Esophagus muscularis mucosa (tissue), 4 donors: ENCODE results near the gene BTBD1. TPM values are rescaled to one million over a fixed set of nuclear protein-coding genes. Genes with fewer than 3 reads are reported as not detected.
A peak's percentile ranks its signal among the peaks of the same experiment; 100 is the strongest.

ENCODE experiments used
- DNase-seq: peaks from one replicate; pipeline ENCODE4 v3.0.0-alpha.2; 2017; ENCODE audit errors: extremely low spot score
- H3K27ac ChIP-seq, 4 donors: fragments of 200-600 bp; sonication (generic); replicated peaks in 1 of 4; 1 replicate in 3 of 4; 2 replicates in 1 of 4; pipeline ENCODE4 v1.5.1; 2016 to 2019; ENCODE audit warnings: mild to moderate bottlenecking in 1 of 4
- H3K27me3 ChIP-seq, 4 donors: fragments of 200-600 bp; sonication (generic); one replicate each; pipeline versions ENCODE4 v1.5.1 to v1.6.0; 2016 to 2019
- H3K36me3 ChIP-seq, 4 donors: fragments of 200-600 bp; sonication (generic); one replicate each; pipeline ENCODE4 v1.5.1; 2016 to 2019
- H3K4me1 ChIP-seq, 4 donors: fragments of 200-600 bp; sonication (generic); one replicate each; pipeline ENCODE4 v1.5.1; 2016 to 2019
- H3K4me3 ChIP-seq, 4 donors: fragments of 200-600 bp; sonication (generic); 1 replicate in 2 of 4; 2 replicates in 2 of 4; pipeline ENCODE4 v1.5.1; 2016 to 2019; ENCODE audit warnings: mild to moderate bottlenecking in 4 of 4, moderate library complexity in 1 of 4
- H3K9me3 ChIP-seq, 4 donors: fragments of 200-600 bp; sonication (generic); 1 replicate in 3 of 4; 2 replicates in 1 of 4; pipeline ENCODE4 v1.5.1; 2016 to 2019
- EP300 ChIP-seq: sonication (generic); formaldehyde crosslinking; IDR thresholded peaks from one replicate; pipeline ENCODE4 v1.6.1; 2017; ENCODE audit warnings: antibody characterized with exemption
- POLR2A ChIP-seq: fragments of 450-650 bp; IDR thresholded peaks from one replicate; pipeline ENCODE4 v1.6.1; 2017; ENCODE audit warnings: antibody characterized with exemption, moderate library complexity, mild to moderate bottlenecking, low read depth
- POLR2AphosphoS5 ChIP-seq, 2 donors: sonication (generic); formaldehyde crosslinking; IDR thresholded peaks; one replicate each; pipeline ENCODE4 v1.6.1; 2017; ENCODE audit warnings: antibody characterized with exemption in 2 of 2
- WGBS: methylation state at CpG from one replicate; pipeline ENCODE4 v1.1.5; 2018; 5-methylcytosine and 5-hydroxymethylcytosine counted together
- intact Hi-C: fragments of 100-400 bp; cut with DNase I; formaldehyde crosslinking; loops from one replicate; pipeline ENCODE4 v1.15.1; 2023
- total RNA-seq, 4 donors: library from RNA; depleted of rRNA; stranded (reverse); fragments of >200 nt; gene quantifications; one replicate each; pipeline versions ENCODE4 v1.1.0 to v1.2.1, GENCODE V29; 2016
- TF ChIP-seq, protein P1 (sequence below), 3 experiments: fragments of 200-600 bp in 2 of 3; fragments of 450-650 bp in 1 of 3; sonication (generic) in 2 of 3; IDR thresholded peaks; one replicate each; pipeline ENCODE4 v1.5.1; 2017 to 2019; ENCODE audit warnings: antibody characterized with exemption in 3 of 3, mild to moderate bottlenecking in 2 of 3, moderate library complexity in 1 of 3

The BTBD1 gene
- total RNA-seq, 4 donors from 2014 or later = 53.2 to 69.6 (median 64.2) TPM

DNA sequence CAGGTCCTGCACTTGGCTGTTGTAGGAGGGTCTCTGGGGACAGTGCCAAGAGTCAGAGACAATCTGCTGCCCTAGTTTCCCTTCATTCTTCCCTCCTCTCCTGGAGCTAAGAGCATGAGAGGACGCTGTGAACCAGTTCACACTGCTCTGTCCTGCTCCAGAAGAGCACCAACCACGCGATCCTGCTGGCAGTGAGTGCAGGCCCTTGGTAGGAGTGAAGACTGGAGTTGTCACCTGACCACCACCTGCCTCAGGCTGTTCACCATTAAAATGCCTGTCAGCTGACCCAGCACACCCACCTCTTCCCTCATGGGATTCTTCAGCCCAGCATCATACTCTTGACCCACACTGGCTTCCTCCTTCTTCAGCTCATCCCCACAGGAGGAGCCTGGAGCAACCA lies 43.3 kb upstream of the BTBD1 start:
- no peaks in the 10 kb centered on the region for H3K9me3 ChIP-seq
- peaks cover 0 to 50% (median 15%) of the 10 kb centered on the region in 4 donors for H3K27me3 ChIP-seq
- H3K27ac ChIP-seq = no peak overlapping the region
- DNase-seq = no peak
- WGBS = 90% methylated on average over 3 of the region's 3 CpGs
- intact Hi-C loops = no loop called here
- peaks cover 0 to 13% (median 8%) of the 10 kb centered on the region in 4 donors for H3K36me3 ChIP-seq
- no peak for TF ChIP-seq EP300
- TF ChIP-seq, protein P1, sequence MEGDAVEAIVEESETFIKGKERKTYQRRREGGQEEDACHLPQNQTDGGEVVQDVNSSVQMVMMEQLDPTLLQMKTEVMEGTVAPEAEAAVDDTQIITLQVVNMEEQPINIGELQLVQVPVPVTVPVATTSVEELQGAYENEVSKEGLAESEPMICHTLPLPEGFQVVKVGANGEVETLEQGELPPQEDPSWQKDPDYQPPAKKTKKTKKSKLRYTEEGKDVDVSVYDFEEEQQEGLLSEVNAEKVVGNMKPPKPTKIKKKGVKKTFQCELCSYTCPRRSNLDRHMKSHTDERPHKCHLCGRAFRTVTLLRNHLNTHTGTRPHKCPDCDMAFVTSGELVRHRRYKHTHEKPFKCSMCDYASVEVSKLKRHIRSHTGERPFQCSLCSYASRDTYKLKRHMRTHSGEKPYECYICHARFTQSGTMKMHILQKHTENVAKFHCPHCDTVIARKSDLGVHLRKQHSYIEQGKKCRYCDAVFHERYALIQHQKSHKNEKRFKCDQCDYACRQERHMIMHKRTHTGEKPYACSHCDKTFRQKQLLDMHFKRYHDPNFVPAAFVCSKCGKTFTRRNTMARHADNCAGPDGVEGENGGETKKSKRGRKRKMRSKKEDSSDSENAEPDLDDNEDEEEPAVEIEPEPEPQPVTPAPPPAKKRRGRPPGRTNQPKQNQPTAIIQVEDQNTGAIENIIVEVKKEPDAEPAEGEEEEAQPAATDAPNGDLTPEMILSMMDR (IDR thresholded peaks at IDR 0.05) = no peak
- no peak for TF ChIP-seq POLR2AphosphoS5 (IDR thresholded peaks at IDR 0.05)
- TF ChIP-seq POLR2A = no peak
- no peak overlapping the region for H3K4me3 ChIP-seq
- H3K4me1 ChIP-seq = peaks cover 19 to 66% (median 34%) of the 10 kb centered on the region in 4 donors

DNA sequence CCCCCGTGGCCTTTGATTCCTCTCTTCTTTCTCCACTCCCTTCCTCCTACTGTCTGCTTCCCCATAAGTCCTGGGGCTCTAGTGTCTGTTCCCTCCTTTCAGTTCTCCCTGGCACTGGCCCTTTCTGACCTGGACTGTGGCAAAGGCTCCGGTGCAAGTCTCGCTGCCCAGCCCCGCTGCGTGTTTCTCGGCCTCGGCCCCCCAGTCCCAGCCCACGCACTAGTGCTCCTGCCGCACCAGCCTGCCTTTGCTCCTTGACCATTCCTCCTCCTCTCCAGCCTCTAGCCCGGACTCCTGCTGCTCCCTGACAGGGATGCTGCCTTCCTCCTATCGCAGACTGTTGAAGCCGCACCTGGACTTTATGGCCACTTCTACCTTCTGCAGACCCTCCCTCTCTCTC lies 42.5 kb upstream of the BTBD1 start:
- H3K27ac ChIP-seq = no peak overlapping the region
- intact Hi-C loops = no loop called here
- TF ChIP-seq POLR2A (no peak), EP300 (no peak), POLR2AphosphoS5 (IDR thresholded peaks at IDR 0.05) (no peak)
- TF ChIP-seq, protein P1 (IDR thresholded peaks at IDR 0.05) = no peak
- H3K9me3 ChIP-seq = no peaks in the 10 kb centered on the region
- 89% methylated on average over 12 of the region's 12 CpGs for WGBS
- no peak overlapping the region for H3K4me3 ChIP-seq
- no peak for DNase-seq
- peaks cover 19 to 65% (median 34%) of the 10 kb centered on the region in 4 donors for H3K4me1 ChIP-seq
- peaks cover 0 to 8% (median 7%) of the 10 kb centered on the region in 4 donors for H3K36me3 ChIP-seq
- peaks cover 0 to 54% (median 15%) of the 10 kb centered on the region in 4 donors for H3K27me3 ChIP-seq

DNA sequence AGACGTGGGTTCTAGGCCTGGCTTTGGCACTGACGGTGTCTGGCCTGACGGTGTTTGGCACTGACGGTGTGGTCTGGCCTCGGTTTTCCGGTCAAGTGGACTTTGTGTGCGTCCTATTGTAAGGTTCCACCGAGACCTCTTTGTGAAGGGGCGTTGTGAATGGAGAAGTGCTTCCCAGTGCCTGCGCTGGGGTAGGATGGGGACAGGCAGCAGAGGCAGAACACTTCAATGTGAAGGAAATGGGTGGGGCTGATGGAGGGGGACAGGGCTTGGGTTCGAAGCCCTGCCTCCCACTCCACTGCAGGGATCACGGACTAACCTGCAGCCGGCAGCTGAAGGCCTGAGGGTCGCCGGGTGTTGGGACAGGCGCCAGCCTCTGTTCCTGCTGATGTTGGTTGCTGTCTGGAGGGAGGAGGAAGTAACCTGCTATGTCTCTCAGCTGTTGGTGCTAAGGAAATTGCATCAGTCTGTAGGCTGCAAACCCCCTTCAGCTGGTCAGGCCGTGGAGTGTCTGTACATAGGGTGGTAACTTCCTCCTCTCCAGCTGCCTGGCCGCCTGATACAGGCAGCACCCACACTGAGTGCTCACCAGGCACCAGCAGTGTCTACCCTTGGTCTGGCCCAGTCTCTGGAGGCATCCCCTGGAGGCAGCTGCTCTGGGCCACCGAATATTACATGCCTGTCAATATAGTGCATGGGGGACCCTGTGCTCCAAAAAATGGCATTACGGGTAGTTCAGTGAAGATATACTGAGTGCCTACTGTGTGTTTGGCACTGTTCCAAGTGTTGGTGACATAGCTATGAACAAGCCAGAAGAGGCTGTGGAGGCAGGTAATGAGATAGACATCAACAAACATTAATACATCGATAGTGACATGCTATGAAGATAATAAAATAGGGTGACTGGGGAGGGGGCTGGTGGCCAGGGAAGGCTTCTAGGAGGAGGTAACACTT lies 41.5 kb upstream of the BTBD1 start:
- TF ChIP-seq POLR2A (no peak), POLR2AphosphoS5 (IDR thresholded peaks at IDR 0.05) (peak; percentile 36 to 65), EP300 (no peak)
- TF ChIP-seq, protein P1 (IDR thresholded peaks at IDR 0.05) = no peak
- H3K9me3 ChIP-seq = no peaks in the 10 kb centered on the region
- H3K4me1 ChIP-seq = peaks cover 18 to 55% (median 31%) of the 10 kb centered on the region in 4 donors
- peaks cover 0 to 4% (median 0%) of the 10 kb centered on the region in 4 donors for H3K36me3 ChIP-seq
- H3K4me3 ChIP-seq = peak overlapping the region; percentile 55 to 68 (median 61)
- peaks cover 0 to 60% (median 15%) of the 10 kb centered on the region in 4 donors for H3K27me3 ChIP-seq
- intact Hi-C loops = no loop called here
- H3K27ac ChIP-seq = peak overlapping the region; percentile 42 to 73 (median 58)
- DNase-seq = no peak
- WGBS = 41% methylated on average over 19 of the region's 21 CpGs

DNA sequence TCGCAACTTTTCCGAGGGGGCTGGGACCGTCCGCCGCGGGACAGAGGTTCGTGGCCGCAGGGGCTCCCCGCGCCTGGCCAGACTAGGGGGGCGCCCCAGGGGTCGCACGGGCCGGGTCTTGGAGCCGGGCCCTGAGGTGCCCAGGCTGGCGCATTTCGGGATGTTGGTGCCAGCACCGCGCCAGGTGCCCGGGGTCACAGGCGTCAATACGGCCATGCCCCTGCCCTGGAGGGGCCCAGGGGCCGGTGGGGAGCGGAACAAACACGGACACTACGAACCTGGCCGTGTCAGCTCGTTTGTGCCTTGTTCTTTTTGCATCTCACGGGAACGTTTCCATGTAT lies 40.8 kb upstream of the BTBD1 start:
- peaks cover 0 to 60% (median 15%) of the 10 kb centered on the region in 4 donors for H3K27me3 ChIP-seq
- no peaks in the 10 kb centered on the region for H3K9me3 ChIP-seq
- H3K4me1 ChIP-seq = peaks cover 12 to 50% (median 28%) of the 10 kb centered on the region in 4 donors
- peak overlapping the region; percentile 42 to 73 (median 58) for H3K27ac ChIP-seq
- no peak for DNase-seq
- peak overlapping the region; percentile 55 to 68 (median 61) for H3K4me3 ChIP-seq
- no peak for TF ChIP-seq POLR2AphosphoS5 (IDR thresholded peaks at IDR 0.05)
- TF ChIP-seq EP300 = no peak
- no peak for TF ChIP-seq POLR2A
- TF ChIP-seq, protein P1 (IDR thresholded peaks at IDR 0.05) = no peak
- no peaks in the 10 kb centered on the region for H3K36me3 ChIP-seq
- intact Hi-C loops = no loop called here
- 5% methylated on average over 10 of the region's 30 CpGs for WGBS
